Measurements from ENCODE around the gene DIP2C.

DNA sequence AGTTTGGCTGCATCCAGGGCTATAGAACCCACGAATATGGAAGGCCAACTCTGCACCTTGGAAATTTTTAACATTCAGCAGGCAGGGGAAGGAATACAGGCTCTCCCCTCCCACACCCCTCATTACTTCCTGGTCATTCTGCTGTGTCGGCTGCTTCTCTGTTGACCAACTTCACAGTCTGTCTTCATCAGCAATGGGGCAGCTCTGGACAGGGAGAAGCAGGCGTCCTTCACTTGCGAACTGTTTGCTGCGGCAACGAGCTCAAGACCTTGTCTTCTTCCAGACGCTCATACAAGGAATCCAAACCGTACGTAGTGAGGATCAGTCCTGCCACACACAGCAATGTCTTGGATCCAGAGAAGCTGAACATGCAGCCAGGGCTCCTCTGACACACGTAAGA is 192.2 kb downstream of the DIP2C start:
- no peak for TF ChIP-seq POLR2A (IDR thresholded peaks at IDR 0.05)
- TF ChIP-seq, protein P1, sequence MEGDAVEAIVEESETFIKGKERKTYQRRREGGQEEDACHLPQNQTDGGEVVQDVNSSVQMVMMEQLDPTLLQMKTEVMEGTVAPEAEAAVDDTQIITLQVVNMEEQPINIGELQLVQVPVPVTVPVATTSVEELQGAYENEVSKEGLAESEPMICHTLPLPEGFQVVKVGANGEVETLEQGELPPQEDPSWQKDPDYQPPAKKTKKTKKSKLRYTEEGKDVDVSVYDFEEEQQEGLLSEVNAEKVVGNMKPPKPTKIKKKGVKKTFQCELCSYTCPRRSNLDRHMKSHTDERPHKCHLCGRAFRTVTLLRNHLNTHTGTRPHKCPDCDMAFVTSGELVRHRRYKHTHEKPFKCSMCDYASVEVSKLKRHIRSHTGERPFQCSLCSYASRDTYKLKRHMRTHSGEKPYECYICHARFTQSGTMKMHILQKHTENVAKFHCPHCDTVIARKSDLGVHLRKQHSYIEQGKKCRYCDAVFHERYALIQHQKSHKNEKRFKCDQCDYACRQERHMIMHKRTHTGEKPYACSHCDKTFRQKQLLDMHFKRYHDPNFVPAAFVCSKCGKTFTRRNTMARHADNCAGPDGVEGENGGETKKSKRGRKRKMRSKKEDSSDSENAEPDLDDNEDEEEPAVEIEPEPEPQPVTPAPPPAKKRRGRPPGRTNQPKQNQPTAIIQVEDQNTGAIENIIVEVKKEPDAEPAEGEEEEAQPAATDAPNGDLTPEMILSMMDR (IDR thresholded peaks at IDR 0.05): no peak

Data from testis (tissue), 2 donors.